GM10266 (cell line): ENCODE measurements around the gene MEF2B.

Source experiments
- DNase-seq: peaks from one replicate; pipeline ENCODE4 v3.0.0; 2012; ENCODE audit errors: extremely low spot score
- TF ChIP-seq, protein P1 (sequence below): IDR thresholded peaks from 2 replicates; pipeline ENCODE4 v1.5.1; 2012; ENCODE audit warnings: mild to moderate bottlenecking, low read depth; ENCODE audit not compliant: control insufficient read depth, insufficient read depth; ENCODE audit errors: missing control alignments

Gene MEF2B

DNA sequence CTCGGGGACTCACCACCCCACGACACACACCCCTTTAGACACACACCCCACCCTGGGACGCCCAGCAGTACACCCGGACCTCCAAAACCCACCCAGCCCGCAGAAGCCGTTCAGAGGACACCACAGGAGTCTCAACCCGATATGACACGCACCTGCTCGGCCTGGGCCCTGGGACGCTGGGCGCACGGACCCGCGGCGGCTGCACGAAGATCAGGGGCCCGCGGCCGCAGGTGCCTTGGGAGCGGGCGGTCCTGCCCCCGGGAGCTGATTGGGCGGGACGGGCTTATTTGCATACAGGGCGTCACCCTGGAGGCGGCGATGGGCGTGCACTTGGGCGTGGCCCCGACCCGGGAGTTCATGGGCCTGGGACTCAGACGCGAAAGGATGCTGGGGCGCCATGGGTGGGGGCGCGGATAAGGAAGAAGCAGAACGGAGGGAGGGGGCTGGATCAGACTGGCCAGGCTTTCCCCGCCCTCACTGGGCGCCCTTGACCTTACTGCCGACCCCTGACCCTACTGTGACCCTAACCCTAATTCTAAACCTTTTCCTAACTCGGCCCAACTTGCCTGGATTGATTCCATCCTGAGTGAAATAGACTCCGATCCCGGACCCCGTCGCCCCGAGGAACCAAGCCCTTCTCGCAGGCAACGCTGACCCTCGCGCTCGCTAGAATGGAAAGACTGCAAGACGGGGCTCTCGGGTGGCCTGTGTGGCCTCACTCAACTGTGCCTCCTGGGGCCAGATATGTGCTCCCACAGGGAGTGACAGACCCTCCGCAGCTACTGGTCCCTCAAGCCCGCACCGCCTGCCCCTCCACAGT is at the start of gene MEF2B:
Gene MEF2B (minus strand): TSS at position 211 of the 820 bp plus-strand sequence. CDS start 19,528 bp downstream, outside the sequence.
- TF ChIP-seq, protein P1, sequence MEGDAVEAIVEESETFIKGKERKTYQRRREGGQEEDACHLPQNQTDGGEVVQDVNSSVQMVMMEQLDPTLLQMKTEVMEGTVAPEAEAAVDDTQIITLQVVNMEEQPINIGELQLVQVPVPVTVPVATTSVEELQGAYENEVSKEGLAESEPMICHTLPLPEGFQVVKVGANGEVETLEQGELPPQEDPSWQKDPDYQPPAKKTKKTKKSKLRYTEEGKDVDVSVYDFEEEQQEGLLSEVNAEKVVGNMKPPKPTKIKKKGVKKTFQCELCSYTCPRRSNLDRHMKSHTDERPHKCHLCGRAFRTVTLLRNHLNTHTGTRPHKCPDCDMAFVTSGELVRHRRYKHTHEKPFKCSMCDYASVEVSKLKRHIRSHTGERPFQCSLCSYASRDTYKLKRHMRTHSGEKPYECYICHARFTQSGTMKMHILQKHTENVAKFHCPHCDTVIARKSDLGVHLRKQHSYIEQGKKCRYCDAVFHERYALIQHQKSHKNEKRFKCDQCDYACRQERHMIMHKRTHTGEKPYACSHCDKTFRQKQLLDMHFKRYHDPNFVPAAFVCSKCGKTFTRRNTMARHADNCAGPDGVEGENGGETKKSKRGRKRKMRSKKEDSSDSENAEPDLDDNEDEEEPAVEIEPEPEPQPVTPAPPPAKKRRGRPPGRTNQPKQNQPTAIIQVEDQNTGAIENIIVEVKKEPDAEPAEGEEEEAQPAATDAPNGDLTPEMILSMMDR = no peak
- peak; percentile 93 for DNase-seq

DNA sequence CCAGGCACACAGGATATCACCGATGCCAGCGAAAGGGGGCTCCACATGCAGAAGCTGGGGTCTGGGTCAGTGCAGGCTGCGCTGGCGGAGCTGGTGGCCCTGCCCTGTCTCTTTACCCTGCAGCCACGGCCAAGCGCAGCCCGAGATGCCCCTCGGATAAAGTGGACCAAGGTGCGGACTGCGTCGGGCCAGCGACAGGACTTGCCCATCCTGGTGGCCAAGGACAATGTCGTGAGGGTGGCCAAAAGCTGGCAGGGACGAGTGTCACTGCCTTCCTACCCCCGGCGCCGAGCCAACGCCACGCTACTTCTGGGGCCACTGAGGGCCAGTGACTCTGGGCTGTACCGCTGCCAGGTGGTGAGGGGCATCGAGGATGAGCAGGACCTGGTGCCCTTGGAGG is 48.8 kb upstream of the MEF2B start:
- no peak for DNase-seq
- TF ChIP-seq, protein P1 = no peak

DNA sequence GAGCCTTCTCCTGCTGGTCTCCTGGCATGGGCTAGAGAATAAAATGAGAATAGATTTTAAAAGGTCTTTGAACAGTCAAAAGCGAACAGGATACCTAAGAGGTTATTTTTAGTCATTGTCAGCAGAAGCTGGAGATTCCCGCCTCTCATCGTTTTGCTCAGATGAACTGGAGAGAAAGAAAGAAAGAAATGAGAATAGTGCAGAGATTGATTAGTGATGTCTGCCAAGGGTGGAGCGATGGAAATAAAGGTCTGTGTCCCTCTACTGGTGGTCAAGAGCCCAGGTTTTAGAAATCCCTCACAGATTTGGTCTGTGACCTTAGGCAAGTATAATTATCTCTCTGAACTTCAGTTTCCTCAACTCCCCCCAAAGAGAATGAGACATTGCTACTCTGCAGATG is 47.0 kb upstream of the MEF2B start:
- DNase-seq = no peak
- TF ChIP-seq, protein P1 = no peak

DNA sequence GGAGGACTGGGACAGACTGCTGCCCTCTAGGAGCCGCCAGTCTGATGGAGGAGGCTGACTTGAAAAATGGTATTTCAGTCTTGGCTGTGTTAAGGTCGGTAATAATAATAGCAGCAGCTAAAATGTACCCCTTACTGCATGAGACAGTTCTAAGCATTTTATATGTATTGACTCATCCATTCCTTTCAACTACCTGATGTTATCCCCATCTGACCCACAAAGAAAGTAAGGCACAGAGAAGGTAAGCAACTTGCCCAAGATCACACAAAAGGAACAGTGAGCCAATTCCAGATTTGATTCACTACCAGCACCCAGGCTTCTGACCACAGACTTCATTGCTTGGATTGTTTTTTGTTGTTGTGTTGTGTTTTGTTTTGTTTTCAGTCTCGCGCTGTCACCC is 45.7 kb upstream of the MEF2B start:
- TF ChIP-seq, protein P1 = no peak
- DNase-seq = no peak

DNA sequence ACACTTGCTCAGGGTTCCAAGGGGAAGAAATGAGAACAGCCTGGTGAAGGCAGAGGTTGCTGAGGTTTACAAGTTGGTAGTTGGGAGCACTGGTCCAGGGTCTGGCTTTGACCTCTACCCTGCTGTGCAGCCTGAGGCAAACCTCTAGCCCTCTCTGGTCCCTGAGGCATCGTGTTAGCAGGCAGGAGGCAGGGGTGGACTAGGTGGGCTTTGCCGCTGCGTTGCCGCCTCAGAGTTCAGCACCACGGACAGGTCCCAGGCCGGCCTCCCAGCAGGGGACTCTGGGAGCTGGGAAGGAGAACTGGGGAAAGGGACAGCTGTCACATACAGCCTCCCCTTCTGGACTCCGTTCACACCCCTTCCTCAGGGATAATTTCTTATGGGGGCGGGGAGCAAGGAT is 44.8 kb upstream of the MEF2B start:
- no peak for DNase-seq
- TF ChIP-seq, protein P1 = no peak

DNA sequence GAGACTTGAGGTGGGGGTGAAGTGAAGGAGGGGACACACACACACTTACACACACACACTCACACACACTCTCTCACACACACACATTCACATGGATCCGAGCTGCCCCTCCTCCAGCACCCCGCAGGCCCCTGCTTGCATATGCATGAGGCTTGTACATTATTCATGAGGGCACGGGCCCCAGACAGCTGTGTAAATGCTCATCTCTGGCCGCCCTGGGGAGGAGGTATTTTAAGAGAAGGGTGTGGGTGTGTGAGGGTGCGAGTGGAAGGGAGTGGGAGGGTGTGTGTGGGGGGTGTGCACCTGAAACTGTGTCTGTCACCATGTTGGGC is 44.1 kb upstream of the MEF2B start:
- TF ChIP-seq, protein P1 = no peak

DNA sequence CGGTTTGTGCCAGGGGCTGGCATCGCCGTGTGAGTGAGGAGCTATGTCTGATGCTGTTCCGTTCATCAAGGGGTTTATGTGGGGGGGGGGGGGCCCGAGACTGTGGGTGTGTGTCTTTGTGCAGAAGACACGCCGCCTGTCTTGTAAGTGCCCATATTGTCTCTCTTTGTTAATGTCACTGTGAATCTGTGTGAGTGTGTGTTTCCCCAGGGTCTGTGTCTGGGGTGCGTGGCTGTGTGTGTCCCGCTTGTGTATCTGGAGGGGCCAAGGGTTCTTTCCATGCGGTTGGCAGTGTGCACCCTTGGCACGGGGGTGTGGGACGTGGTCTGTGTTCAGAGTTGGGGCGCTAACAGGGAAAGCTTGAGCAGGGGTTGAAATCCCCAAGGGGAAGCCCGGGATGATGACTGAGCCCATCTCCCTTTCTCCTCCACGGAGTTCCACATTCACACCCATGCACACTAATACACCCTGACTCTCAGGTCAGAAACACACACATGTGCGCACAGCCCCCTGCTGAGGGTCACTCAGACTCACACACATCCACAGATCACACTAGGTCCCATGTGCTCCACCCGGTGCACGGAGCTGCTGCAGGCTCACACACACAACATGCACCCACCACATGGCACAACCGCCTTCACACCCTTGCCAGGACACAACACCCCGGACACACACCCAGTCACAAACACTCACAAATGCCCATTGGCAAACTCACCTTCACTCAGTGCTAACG is 43.5 kb upstream of the MEF2B start:
- TF ChIP-seq, protein P1 = no peak

More for the DNA sequence above, 44.1 kb upstream of the MEF2B start:
- no peak for DNase-seq

More for the DNA sequence above, 43.5 kb upstream of the MEF2B start:
- no peak for DNase-seq
